ENCODE results near the gene NAXE.
"Not testable (repeated sequence)": the region's sequence is repeated elsewhere in the genome, so short reads cannot be mapped to it uniquely, and the experiment has no call there.

The NAXE gene

DNA sequence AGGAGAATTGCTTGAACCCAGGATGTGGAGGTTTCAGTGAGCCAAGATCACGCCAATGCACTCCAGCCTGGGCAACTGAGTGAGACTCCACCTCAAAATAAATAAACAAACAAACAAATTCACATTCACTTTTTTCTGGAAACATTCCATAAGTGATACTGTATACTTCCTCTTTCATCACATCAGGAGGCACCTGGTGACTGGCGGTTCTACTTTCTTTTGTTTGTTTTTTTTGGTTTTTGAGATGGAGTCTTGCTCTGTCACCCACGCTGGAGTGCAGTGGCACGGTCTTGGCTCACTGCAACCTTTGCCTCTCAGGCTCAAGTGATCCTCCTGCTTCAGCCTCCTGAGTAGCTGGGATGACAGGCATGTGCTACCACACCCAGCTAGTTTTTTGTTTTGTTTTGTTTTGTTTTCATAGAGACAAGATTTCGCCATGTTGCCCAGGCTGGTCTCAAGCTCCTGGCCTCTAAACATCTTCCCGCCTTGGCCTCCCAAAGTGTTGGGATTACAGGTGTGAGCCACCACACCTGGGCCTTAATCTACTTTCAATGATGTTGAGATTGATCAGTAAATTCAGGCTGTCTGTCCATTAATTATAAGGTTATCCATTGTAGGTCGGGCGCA lies 38.4 kb downstream of the NAXE start:
- no peaks in the 10 kb centered on the region for H3K9me3 ChIP-seq (ENCODE audit: control insufficient read depth, low read length)
- H3K79me2 ChIP-seq, result no peaks in the 10 kb centered on the region
- peaks cover 4% of the 10 kb centered on the region for H3K27me3 ChIP-seq (ENCODE audit: control insufficient read depth, insufficient read depth, low read length)
- no peak overlapping the region for H3K4me3 ChIP-seq (ENCODE audit: low read depth, low read length)
- no peak overlapping the region for H3K9ac ChIP-seq
- TF ChIP-seq CTCF (IDR thresholded peaks at IDR 0.05), result no peak
- H3K36me3 ChIP-seq (ENCODE audit: control insufficient read depth, insufficient read depth, low read length), result no peaks in the 10 kb centered on the region
- no peak overlapping the region for H2AFZ ChIP-seq
- no peak overlapping the region for H3K27ac ChIP-seq
- no peak overlapping the region for H3K4me2 ChIP-seq (ENCODE audit: low read length)
- H3K4me1 ChIP-seq, result peaks cover 5% of the 10 kb centered on the region

DNA sequence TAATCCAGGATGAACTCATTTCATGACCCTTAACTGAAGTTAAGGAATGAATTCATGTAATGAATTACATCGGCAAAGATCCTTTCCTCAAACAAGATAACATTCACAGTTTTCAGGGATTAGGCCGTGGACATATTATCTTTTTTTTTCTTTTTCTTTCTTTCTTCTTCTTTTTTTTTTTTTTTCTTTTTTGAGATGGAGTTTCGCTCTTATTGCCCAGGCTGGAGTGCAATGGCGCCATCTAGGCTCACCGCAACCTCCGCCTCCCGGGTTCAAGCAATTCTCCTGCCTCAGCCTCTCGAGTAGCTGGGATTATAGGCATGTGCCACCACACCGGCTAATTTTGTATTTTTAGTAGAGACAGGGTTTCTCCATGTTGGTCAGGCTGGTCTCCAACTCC lies 39.6 kb downstream of the NAXE start:
- H2AFZ ChIP-seq; H3K4me3 ChIP-seq (ENCODE audit: low read depth, low read length); H3K36me3 ChIP-seq (ENCODE audit: control insufficient read depth, insufficient read depth, low read length); H3K27ac ChIP-seq; H3K4me2 ChIP-seq (ENCODE audit: low read length); H3K9ac ChIP-seq; H3K27me3 ChIP-seq (ENCODE audit: control insufficient read depth, insufficient read depth, low read length); H3K9me3 ChIP-seq (ENCODE audit: control insufficient read depth, low read length); H3K4me1 ChIP-seq; H3K79me2 ChIP-seq: not testable (repeated sequence)

GRCh38 chr1:156632355-156632754 lies 40.8 kb downstream of the NAXE start:
- Histone ChIP-seq H3K79me2 (no peaks in the 10 kb centered on the region), H3K4me2 (ENCODE audit: low read length) (no peak overlapping the region), H3K4me3 (ENCODE audit: low read depth, low read length) (no peak overlapping the region), H2AFZ (no peak overlapping the region), H3K9ac (no peak overlapping the region), H3K27me3 (ENCODE audit: control insufficient read depth, insufficient read depth, low read length) (no peaks in the 10 kb centered on the region), H3K36me3 (ENCODE audit: control insufficient read depth, insufficient read depth, low read length) (no peaks in the 10 kb centered on the region), H3K4me1 (no peaks in the 10 kb centered on the region), H3K27ac (no peak overlapping the region), H3K9me3 (ENCODE audit: control insufficient read depth, low read length) (no peaks in the 10 kb centered on the region)
- no peak for TF ChIP-seq CTCF (IDR thresholded peaks at IDR 0.05)

GRCh38 chr1:156638189-156638985 lies 46.8 kb downstream of the NAXE start:
- no peaks in the 10 kb centered on the region for H3K79me2 ChIP-seq

More at GRCh38 chr1:156638189-156638985, 46.8 kb downstream of the NAXE start:
- Histone ChIP-seq H3K9ac (no peak overlapping the region), H3K27ac (no peak overlapping the region), H3K27me3 (ENCODE audit: control insufficient read depth, insufficient read depth, low read length) (peaks cover 6% of the 10 kb centered on the region), H3K4me1 (peaks cover 6% of the 10 kb centered on the region), H2AFZ (peak overlapping the region; percentile 14), H3K4me2 (ENCODE audit: low read length) (no peak overlapping the region), H3K9me3 (ENCODE audit: control insufficient read depth, low read length) (no peaks in the 10 kb centered on the region), H3K4me3 (ENCODE audit: low read depth, low read length) (no peak overlapping the region), H3K36me3 (ENCODE audit: control insufficient read depth, insufficient read depth, low read length) (no peaks in the 10 kb centered on the region)
- no peak for TF ChIP-seq CTCF (IDR thresholded peaks at IDR 0.05)
